ENCODE data around the gene GALNT5.
"Not testable (repeated sequence)": the region's sequence is repeated elsewhere in the genome, so short reads cannot be mapped to it uniquely, and the experiment has no call there.

The GALNT5 gene

DNA sequence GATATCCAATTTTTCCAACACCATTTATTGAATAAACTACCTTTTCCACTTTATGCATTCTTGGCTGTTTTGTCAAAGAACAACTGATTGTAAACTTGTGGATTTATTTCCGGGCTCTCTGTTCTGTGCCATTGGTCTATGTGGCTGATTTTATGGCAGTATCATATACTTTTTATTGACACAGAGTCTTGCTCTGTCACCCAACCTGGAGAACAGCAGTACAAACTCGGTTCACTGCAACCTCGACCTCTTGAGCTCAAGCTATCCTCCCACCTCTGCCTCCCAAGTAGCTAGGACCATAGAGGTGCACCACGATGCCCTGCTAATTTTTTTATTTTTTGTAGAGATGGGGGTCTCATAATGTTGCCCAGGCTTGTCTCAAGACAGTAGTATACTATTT, 6.7 kb upstream of the GALNT5 start:
- DNase-seq, result no peak

DNA sequence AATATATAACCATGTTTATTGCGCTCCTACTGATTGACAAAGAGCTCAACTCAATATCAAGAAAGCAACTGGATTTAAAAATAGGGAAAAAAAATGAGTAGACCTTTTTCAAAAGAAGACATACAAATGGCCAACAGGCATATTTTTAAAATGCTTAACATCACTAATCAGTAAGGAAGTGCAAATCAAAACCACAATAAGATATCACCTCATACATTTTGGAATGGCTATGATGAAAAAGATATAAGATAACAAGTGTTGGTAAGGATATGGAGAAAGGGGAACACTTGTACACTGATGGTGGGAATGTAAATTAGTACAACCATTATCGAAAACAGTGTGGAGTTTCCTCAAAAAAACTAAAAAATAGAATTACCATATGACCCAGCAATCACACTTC, 5.6 kb upstream of the GALNT5 start:
- DNase-seq, result no peak

DNA sequence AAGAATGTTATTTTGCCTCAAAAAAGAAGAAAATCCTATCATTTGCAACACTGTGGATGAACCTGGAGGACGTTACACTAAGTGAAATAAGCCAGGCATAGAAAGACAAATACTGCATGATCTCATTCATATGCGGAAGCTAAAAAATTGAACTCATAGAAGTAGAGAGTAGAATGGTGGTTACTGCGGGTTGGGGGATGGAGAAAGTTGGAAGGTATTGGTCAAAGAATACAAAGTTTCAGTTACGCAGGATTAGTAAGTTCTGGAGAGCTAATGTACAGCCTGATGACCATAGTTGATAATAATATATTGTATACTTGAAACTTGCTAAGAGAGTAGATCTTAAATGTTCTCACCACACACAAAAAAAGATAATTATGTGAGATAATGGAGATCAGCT, 5.0 kb upstream of the GALNT5 start:
- no peak for DNase-seq

- no peak for DNase-seq
These were observed 3.5 kb upstream of the GALNT5 start for GRCh38 chr2:157254041-157254440.

DNA sequence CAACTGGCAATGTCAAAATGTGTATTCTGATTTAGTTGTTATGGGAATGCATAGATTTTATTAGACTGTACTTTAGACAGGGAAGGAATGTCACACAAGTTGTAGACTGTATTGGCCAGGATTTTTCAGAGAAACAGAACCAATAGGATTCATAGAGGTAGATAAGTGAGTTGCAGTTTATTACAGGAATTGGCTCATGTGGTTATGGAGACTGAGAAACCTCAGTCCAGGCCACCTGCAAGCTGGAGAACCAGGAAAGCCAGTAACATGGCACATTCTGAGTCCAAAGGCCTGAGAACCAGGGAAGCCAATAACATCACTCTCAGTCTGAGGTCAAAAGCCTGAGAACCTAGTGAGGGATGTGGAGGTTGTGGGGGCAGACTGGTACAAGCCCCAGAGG, 1.8 kb upstream of the GALNT5 start:
- no peak for DNase-seq

DNA sequence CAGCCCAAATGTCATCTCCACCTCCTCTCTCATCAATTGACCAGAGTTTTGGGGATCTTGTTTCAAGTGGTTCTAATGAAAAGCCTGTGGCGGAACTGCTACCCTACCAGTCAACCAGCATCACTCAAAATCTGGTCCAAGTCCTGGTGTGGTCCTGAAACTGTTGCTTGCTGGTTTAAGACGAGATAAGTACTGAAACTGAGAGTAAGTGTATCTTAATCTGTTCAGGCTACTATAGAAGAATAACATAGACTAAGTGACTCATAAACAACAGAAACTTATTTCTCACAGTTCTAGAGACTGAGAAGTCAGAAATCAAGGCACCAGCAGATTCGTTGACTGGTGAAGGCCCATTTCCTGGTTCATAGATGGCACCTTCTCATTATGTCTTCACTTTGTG, 879 bp upstream of the GALNT5 start:
- no peak for DNase-seq

DNA sequence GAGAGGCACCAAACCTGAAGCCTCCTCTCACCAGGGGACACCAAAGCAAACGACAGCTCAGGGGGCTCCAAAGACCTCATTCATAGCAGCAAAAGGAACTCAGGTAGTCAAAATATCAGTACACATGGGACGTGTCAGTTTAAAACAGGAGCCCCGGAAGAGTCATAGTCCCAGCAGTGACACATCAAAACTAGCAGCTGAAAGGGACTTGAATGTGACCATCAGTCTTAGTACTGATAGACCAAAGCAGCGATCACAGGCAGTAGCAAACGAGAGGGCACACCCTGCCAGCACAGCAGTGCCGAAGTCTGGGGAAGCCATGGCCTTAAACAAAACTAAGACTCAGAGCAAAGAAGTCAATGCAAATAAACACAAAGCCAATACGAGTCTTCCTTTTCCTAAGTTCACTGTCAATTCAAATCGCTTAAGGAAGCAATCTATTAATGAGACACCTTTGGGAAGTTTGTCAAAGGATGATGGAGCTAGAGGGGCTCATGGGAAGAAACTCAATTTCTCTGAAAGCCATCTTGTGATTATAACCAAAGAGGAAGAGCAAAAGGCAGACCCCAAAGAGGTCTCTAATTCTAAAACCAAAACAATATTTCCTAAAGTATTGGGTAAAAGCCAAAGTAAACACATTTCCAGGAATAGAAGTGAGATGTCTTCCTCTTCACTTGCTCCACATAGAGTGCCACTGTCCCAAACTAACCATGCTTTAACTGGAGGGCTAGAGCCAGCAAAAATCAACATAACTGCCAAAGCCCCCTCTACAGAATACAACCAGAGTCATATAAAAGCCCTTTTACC, 1.2 kb downstream of the GALNT5 start:
- no peak for DNase-seq

GRCh38 chr2:157259386-157259785, 1.9 kb downstream of the GALNT5 start:
- DNase-seq, result no peak

DNA sequence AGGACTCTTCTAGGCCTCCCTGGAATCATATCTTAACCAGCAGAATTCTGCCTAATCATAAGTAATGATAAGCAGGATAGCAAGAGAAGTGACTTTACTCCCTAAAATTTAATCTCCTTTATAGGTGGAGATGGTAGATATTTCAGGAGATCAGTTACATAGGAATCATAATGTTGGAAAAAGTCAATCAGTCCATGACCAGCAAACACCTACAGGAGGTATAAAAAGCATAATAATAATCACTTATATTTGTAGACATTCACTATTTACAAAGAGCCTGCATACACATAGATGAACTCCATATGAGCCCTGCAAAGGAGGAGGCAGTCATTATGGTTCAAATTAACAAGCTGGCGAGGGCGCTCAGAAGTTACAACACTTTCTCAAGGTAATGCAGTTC, 2.5 kb downstream of the GALNT5 start:
- no peak for DNase-seq

- no peak for DNase-seq
These were observed 3.2 kb downstream of the GALNT5 start for GRCh38 chr2:157260533-157261198.

GRCh38 chr2:157261199-157261782, 3.8 kb downstream of the GALNT5 start:
- DNase-seq, result peak; percentile 66

GRCh38 chr2:157262248-157262647, 4.7 kb downstream of the GALNT5 start:
- DNase-seq, result no peak

DNA sequence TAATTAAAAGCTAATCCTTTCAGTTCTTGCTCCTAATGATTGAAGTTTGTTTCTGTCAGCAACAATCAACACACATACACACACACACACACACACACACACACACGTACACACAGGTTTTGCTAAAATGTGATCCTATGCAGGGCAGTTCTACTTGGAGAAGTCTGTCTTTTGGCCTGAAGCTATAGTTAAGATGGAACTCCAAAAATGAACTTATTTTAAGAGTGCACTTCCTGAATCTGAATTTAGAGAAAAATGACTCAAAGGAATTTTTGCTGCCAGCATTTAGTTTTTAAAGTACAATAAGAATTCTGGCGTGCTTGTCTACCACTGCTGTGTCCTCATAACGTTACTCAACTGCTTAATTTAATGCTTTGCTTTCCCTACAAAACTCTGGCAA, 6.6 kb downstream of the GALNT5 start:
- no peak for DNase-seq

- DNase-seq, result no peak
These were observed 8.3 kb downstream of the GALNT5 start for GRCh38 chr2:157265825-157266224.

DNA sequence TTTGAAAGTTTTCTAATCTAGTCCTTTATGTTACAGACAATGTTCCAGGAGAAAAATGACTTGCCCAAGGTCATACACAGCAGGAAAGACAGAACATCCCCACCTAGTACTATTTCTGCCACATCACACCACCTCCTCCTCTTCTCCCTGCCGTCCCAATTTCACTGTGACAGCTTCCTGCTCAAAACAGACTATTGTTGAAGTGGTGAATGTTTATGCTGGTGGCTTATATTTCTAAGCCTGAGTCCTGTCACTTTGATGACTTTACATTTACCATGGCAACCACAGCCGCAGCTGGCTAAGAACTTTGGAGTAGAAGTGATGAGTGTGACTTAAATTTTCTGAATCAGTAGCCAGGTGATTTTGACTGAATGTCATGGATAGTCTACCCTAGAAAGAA, 10.0 kb downstream of the GALNT5 start:
- no peak for DNase-seq

DNA sequence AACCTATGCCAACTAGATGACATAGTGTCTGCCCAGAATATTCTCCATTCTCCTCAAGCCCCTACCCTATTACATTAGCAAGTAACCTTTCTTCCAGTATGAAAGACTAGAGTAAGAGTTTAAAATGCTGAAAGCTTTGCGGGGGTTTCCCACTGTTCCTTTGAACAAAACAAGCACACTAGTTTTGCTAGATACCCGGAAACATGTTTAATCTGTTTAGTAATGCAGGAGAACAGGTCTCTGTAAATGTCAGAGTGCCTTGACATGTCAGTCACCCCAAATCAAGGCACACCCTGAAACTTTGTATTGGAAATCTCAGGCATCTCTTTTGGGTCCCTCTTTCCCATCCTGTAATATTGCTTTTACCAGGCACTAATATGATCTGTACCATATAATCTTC, 11.6 kb downstream of the GALNT5 start:
- no peak for DNase-seq

DNA sequence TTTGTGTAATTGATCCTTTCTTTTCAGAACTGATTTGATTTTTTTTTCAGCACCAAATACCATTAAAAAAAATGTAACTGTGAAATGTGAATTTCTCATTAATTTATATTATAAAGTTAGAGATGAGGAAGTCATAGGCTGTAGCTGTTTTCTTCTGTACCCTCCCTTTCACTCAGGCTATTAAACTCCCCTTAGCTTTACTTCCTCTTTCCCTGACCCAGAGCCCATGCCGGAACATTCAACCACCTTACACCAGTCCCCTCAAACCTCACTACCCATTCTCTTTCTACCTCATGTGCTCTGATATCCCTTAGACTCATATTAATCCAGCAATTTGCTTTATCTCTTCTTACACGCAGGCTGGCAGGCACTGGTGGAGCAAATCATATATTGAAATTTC, 12.4 kb downstream of the GALNT5 start:
- no peak for DNase-seq

DNA sequence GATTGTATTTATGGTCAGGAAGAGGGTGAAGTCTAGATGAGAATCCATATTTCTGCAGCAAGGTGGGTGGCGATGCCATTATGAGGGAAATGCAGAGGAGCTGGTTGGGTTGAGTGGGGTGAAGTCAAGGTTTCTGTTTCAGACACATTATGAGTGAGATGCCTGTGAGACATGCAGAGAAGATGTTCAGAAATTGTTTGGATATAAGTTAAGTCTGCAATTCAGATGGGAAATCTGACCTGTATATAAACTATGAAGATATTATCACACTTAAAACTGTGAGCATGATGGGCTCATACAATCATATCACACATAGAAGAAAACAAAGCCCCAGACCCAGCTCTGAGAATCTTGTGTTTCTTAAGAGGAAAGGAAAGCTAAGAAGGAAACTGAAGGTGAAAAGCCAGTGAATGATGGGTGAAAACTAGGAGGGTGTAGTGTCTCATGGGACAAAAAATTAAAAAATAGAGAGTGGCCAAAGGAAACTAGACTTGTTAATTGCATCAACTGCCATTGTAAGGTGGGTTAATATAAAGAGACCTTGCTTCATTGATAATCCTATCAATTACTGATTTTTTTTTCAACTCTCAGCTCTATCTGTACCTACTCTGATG, 14.2 kb downstream of the GALNT5 start:
- DNase-seq, result no peak

- DNase-seq, result not testable (repeated sequence)
These were observed 21.8 kb downstream of the GALNT5 start for GRCh38 chr2:157279311-157279710.

DNA sequence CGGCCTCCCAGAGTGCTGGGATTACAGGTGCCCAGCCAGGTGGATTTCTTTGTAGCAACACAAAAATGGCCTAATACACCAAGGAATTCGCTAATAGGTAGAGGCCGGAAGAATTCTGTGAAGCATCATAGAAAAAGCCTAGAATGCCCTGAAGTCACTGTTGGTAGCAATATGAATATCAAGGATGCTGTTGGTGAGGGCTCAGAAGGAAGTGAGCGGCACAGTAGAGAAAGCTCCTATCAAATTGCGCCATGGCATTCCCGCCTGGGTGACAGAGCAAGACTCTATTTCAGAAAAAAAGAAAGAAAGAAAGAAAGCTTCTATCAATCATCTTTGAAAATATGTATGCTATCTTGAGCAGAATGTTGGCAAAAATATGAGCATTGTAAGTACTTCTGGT, 23.8 kb downstream of the GALNT5 start:
- no peak for DNase-seq

- no peak for DNase-seq
These were observed 26.0 kb downstream of the GALNT5 start for GRCh38 chr2:157283468-157283867.

- no peak for DNase-seq
These were observed 29.7 kb downstream of the GALNT5 start for GRCh38 chr2:157287160-157287559.

DNA sequence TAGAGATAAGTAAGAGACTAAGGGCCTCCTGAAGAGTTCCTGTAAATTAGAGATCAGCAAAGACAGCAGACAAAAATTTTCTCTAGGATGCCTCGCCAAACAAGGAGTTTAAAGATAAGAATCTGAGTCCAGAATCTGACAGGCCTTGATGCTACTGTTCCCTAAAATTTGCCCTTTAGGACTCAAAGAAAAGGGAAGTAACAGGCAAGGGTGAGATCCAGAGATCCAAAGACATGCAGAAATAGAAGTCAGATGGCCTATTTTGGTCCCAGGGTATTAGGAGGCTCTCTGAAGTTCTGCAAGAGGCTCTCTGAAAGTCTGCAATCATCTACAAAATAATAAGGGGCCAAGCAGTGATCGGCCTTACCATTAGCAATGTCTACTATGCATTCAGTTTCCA, 33.0 kb downstream of the GALNT5 start:
- no peak for DNase-seq

- DNase-seq, result no peak
These were observed 33.5 kb downstream of the GALNT5 start for GRCh38 chr2:157291018-157291417.

Data from activated CD8-positive, alpha-beta memory T cell treated with anti-CD3 and anti-CD28 coated beads, Interleukin-2, amount 50 U/mL, for 48 hours (primary cell).